DMS 273 (cell line): ENCODE data around the gene NAP1L1.

Source experiments
- DNase-seq: peaks from one replicate; lab custom pipeline; 2025; ENCODE audit not compliant: unreplicated experiment; lab: John Stamatoyannopoulos, UW

The NAP1L1 gene

DNA sequence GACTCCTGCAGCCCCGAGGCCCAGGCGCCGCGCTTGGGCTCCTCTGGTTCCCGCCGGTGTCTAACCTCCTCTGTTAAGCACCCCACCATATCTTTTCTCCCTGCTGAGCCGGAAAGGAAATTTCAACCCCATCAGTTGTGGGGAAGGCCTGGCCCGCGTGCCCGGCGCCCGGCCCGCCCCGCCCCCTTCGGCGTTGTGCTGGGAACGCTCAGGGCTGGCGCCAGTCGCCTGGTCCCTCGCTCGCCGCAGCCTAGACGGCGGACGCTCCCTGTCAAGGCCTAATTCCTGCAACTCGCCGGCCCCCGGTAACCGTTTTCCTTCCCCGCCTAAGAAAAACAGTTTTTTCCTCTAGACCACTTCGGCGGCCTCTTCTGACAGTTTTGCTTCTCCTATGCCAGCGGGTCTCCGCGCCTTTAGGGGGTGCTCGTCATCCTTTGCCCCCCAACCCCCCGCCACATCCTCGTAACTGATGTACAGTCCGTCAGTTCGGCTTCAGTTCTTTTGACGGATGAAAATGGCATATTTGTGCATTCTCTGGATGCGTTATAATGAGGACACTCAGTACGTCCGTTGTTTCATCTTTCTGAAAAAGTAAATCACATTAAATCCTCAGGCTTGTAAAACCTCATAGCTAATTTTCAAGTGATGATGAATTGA is 506 bp upstream of the NAP1L1 start:
- DNase-seq: peak; percentile 91

GRCh38 chr12:76083246-76083903 is 1.1 kb downstream of the NAP1L1 start:
- DNase-seq: peak; percentile 14

DNA sequence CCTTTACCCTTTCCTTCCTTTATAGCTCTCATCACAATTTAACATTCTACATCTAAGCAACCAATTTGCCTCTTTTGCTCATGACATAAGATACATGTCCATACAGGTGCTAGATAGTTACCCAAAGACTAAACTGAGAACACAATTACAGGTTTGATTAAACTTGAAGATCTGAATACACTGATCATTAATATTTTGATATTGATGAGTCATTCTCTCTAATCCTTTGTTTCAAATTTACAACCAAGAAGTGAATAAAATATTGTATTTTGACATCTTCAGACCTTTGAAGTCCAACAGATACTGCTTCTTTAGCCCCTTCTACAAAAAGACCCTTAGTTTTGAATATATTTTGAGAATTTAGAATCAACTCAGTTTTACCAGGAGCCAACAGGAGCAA is 2.6 kb downstream of the NAP1L1 start:
- no peak for DNase-seq

DNA sequence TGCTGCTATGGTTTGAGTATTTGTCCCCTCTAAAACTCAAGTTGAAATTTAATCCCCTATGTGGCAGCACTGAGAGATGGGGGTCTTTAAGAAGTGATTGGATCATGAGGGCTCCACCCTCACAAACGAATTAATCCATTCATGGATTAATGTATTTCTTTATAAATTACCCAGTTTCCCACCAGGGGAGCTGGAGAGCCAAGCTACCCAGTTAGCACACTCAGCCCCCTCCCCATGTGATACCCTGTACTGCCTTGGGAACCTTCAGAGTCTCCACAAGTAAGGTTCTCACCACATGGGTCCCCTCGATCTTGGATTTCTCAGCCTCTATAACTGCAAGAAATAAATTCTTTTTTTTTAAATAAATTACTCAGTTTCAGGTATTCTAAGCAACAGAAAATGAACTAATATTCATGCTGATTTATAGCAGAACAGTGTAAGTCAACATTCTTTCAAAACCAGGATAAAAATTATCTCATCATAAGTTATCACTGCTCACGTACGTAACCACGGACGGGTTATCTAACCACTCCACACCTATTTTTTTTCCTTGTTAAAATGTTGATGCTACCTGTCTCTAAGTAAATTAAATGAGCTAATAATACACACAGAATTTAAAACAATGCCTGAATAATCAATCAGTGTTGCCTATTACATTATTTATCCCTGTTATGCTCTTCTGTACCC is 3.6 kb downstream of the NAP1L1 start:
- peak; percentile 44 for DNase-seq

DNA sequence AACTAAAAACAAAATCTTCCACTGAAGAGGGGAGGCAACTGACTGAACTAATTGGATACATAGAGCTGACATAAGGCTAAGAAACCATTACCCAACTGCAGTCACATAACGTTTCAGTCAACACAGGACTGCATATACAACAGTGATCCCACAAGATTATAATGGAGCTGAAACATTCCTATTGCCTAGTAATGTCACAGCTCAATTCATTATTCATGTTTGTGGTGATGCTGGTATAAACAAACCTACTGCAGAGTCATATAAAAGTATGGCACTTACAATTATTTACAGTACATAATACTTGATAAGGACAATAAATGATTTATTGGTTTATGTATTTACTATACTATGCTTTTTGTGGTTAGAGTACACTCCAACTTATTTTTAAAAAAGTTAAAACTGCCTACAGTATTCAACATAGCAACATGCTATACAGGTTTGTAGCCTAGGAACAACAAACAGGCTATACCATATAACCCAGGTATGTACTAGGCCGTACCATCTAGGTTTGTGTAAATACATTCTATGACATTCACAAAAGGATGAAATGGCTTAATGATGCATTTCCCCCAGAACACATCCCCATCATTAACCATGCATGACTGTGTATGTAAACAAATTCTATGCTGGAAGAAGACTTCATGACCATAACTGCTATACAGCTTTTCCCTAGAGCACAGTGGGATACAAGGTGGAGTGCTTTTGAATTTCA is 4.3 kb downstream of the NAP1L1 start:
- DNase-seq: no peak

DNA sequence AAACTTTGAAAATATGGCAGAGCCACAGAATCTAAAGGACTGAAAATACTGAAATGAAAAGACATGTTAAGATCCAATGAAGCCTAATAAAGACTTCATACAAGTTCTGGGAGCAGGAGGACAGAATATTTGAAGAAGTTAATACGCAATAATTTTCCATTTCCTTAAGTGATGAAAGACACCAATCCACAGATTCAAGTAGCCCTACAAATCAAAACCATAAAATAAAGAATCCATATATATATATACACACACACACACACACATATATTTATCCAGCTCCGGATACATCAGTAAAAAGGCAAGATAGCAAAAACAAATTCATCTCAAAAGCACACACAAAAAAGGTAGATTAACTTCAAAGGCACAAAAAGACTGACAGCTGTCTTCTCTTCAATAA is 5.7 kb downstream of the NAP1L1 start:
- DNase-seq: no peak

DNA sequence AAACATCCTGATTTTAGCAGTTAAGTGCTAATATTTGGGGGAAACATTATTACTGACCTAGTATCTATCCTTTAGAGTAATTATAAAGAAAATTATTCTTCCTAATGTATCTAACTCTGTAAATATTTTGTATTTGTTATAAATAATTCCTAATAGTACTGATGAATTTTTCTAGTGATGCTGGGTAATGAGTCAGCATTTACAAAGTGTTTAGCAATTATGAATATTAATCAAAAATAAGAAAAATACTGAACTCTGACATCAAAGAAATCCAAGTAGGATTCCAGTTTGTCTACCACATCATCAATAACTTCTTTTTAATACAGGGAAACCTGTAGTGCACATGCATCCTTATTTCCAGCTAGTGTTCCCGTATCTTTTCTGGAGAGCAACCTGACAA is 9.0 kb downstream of the NAP1L1 start:
- DNase-seq: no peak

DNA sequence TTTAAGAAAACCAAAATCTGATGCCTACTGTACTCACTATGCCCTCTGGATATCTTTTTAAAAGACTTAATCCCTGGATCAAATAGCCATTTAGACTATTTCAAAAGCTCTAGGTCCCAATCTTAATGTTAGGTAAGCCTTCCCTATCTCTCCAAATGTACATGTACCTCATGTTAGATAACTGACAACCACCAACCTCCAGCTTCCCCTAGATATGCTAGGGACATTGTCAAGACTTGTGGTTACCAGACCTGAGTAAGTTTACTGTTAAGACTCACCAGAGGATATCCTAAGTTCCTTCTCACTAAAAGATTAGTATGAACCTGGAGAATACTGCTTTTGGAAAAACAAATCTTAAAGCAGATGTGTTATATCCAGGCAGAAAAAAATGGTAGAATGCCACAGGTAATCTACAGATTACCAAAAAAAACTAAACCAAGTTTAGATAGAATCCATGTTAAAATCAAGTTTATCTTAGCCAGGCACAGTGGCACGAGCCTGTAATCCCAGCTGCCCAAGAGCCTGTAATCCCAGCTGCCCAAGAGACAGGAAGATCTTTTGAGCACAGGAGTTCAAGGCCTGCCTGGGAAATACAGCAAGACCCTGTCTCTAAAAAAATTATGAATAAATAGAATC is 9.7 kb downstream of the NAP1L1 start:
- DNase-seq: no peak

DNA sequence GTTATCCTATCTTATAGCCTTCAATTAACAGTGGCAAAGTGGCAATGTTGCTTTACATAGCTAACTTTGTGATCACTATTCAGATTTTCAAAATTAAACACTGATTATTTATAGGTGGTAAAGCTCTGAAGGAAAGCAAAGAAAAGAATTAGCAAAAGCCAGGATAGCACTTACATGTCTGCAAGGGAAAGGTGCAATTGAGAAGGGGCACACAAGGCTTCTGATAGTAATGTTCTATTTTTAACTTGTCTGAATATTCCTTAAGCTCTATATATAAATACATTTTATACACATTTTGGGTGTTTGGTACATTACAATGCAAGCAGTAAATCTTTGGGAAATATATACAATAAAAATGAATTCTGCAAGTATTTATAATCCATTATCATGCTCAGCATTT is 10.9 kb downstream of the NAP1L1 start:
- no peak for DNase-seq

- no peak for DNase-seq
These were observed 11.9 kb downstream of the NAP1L1 start for GRCh38 chr12:76072568-76072967.

DNA sequence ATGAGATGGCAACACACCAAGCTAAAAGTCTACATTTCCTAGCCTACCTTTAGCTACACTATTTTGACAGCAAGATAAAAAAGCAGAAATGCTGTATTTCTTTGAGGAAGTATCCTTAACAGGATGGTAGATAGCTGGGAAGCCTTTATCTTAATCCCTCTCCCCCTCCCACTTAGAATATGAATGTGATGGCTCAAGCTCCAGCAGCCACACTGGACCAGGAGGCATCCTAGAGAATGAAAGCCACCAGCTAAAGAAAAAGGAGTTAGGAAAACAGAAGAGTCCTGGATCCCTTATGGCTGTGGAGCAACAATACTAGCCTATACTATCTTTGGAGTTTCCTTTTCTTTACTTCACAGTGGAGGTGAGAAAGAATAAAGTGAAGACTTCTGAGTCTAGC is 15.1 kb downstream of the NAP1L1 start:
- no peak for DNase-seq

GRCh38 chr12:76065917-76066316 is 18.6 kb downstream of the NAP1L1 start:
- DNase-seq: no peak

DNA sequence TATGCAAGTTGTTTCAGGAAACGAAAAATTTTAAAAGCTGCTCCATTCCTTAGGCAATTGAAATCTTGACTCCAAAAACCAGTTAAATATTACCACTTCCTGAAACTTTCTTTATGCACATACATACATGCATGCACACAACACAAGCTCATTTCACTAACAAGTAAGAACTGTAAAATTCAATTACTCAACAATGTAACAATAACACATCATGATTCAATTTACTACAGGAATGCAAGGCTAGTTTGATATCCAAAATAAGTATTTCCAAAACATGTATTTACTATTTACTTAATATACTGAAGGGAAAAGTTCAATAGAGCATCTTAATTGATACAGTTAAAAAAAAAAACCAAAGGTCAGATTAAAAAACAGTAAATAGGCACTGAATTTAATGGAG is 19.6 kb downstream of the NAP1L1 start:
- no peak for DNase-seq

- no peak for DNase-seq
These were observed 24.4 kb downstream of the NAP1L1 start for GRCh38 chr12:76060111-76060510.

- DNase-seq: no peak
These were observed 27.2 kb downstream of the NAP1L1 start for GRCh38 chr12:76057326-76057725.

- no peak for DNase-seq
These were observed 29.1 kb downstream of the NAP1L1 start for GRCh38 chr12:76055393-76055792.

- DNase-seq: no peak
These were observed 34.8 kb downstream of the NAP1L1 start for GRCh38 chr12:76049575-76050251.

GRCh38 chr12:76047742-76048141 is 36.7 kb downstream of the NAP1L1 start:
- no peak for DNase-seq

GRCh38 chr12:76047060-76047459 is 37.4 kb downstream of the NAP1L1 start:
- no peak for DNase-seq

DNA sequence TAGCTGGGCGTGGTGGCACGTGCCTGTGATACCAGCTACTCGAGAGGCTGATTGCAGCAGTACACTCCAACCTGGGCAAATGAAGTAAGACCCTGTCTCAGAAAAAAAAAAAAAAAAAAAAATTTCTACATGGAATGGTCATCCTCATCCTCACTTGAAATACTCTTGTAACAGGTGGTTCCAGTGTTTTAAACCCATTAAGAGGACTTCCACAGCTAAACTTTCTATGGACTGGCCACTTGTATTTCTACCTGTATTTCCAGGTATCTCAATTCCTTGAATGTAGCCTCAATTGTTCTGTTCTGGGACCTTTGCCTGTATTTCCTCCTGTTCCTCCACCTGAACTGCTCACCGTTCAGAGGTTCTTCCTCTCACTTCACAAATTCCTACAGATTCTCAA is 41.1 kb downstream of the NAP1L1 start:
- peak; percentile 18 for DNase-seq

GRCh38 chr12:76042147-76042546 is 42.3 kb downstream of the NAP1L1 start:
- DNase-seq: no peak
